HG03196 (cell line): ENCODE data around the gene LYSMD2.

Source experiments
- ATAC-seq: cut with Tn5 transposase; IDR thresholded peaks from one replicate; pipeline ENCODE4 v1.9.1; 2021; ENCODE audit not compliant: unreplicated experiment

LYSMD2 gene

GRCh38 chr15:51721199-51721960, 16.1 kb downstream of the LYSMD2 start:
- ATAC-seq: no peak

GRCh38 chr15:51720201-51720995, 17.1 kb downstream of the LYSMD2 start:
- ATAC-seq: no peak

- no peak for ATAC-seq
Observed at GRCh38 chr15:51718746-51719145, 18.7 kb downstream of the LYSMD2 start.

DNA sequence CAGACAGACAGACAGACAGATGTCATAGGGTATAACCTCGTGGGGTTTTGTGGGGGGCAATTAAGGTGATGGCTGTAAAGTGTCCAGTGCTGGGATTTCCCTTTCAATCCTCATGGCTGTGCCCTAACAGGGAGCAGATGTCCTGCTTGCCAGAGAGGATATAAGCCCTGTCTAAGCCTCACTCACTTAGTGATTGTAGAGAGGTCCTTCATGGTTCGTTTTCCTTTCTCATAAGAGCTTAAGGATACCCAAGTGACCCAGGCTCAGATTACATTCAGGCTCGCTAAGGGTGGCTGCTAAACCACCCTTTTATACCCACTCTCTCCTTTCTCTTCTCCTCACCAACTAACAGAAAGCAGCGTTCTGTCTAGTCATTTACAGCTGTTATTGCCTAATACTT, 19.2 kb downstream of the LYSMD2 start:
- no peak for ATAC-seq

GRCh38 chr15:51714911-51715310, 22.5 kb downstream of the LYSMD2 start:
- ATAC-seq: no peak

- ATAC-seq: no peak
Observed at GRCh38 chr15:51714162-51714561, 23.3 kb downstream of the LYSMD2 start.

GRCh38 chr15:51709031-51709430, 28.4 kb downstream of the LYSMD2 start:
- ATAC-seq: no peak

GRCh38 chr15:51708013-51708412, 29.4 kb downstream of the LYSMD2 start:
- ATAC-seq: no peak

DNA sequence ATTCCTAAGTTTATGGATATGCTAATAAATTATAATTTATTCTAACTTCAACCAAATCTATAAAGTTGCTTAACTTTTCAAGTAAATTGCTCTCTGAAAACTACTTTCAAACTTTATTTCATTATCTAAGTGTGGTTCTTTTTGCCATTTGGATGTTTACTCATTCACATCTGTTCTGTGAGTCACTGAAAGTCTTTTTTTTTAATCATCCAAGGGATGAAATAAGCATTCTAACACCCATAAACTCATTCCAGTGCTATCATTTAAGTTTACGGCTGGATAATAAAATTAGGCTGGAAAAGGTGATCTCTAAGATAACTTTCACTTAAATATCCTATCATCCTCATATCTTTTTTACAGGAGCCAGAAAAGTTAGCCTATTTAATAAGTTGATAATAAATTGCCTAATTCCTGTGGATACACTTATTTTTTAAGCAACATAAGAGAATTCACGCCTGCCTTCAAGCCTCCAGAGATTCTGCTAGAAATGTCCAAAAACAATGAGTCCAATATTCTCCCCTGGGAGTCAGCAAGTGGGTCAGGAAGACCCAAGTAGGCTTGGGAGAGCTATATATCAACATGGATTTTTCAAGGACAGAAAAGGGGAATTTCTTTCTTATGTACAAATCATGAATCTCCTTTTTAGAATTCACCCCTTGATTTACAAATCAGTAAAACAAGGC, 30.4 kb downstream of the LYSMD2 start:
- ATAC-seq: no peak

DNA sequence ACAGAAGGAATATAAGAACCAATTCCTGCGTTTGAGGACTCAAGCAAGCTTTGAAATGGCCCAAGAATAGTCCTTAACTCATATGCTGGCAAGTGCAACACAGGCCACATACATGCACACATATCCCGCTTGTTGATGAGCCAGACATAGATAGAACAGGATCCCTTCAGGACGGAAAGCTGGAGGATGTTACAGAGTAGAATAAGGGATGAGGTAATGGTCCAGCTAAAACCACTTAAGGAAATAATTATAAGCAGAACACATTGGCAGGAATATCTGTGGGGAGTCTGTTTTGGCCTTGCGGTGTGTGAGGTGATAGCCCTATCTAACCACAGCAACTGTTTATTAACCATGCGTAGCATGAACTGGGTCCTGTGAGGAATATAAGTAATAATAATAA, 31.2 kb downstream of the LYSMD2 start:
- ATAC-seq: no peak

- ATAC-seq: no peak
Observed at GRCh38 chr15:51702710-51703109, 34.7 kb downstream of the LYSMD2 start.

- no peak for ATAC-seq
Observed at GRCh38 chr15:51699373-51699772, 38.1 kb downstream of the LYSMD2 start.

DNA sequence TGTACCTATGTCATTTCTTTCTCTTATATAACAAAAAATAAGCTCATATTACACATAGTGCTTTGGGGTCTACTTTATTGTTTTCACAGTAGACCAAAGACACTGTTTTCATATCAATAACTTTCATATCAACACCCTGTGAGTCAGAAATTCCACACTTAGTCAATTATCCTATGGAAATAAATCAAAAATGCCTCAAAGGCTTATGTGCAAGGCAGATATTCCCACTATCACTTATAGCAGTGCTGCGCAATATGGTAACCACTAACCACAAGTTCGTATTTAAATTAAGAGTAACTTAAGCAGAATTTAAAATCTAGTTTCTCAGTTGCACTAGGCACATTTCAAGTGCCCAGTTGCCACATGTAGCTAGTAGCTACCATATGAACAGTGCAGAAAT, 40.3 kb downstream of the LYSMD2 start:
- no peak for ATAC-seq

DNA sequence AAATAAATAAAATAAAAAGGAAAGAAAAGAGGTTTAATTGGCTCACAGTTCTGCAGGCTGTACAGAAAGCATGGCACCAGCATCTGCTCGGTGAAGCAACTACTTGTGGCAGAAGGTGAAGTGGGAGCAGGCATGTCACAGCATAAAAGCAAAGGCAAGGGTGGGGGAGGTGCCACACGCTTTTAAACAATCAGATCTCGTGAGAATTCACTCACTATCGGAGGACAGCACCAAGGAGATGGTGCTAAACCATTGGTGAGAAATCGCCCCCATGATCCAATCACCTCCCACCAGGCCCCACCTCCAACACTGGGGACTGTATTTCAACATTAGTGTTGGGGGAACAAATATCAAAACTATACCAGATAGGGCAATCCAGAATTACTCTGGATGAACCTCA, 40.9 kb downstream of the LYSMD2 start:
- ATAC-seq: no peak

GRCh38 chr15:51692154-51692553, 45.3 kb downstream of the LYSMD2 start:
- no peak for ATAC-seq

- ATAC-seq: no peak
Observed at GRCh38 chr15:51688863-51689262, 48.6 kb downstream of the LYSMD2 start.

DNA sequence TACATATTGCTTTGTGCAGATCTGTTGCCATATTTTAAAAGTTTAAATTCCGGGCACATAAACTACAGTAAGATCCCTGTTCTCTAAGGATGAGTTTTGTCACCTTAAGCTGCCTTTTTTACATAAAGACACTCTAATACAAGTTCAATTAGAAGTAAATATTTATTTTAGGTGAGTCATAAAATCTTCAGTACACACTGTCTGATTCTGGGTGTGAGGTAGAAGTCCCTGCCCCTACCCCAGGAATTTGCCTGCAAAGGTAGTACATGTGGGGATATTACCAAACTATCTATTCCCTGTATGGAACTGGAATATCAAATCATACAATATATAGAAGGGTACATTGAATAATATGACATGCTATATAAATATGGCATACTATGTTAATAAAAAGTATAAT, 49.9 kb downstream of the LYSMD2 start:
- no peak for ATAC-seq

- no peak for ATAC-seq
Observed at GRCh38 chr15:51681303-51681963, 56.0 kb downstream of the LYSMD2 start, which contains the start of gene SCG3. SCG3 (plus strand) TSS chr15:51681503; CDS start chr15:51681756, 253 bp downstream.

DNA sequence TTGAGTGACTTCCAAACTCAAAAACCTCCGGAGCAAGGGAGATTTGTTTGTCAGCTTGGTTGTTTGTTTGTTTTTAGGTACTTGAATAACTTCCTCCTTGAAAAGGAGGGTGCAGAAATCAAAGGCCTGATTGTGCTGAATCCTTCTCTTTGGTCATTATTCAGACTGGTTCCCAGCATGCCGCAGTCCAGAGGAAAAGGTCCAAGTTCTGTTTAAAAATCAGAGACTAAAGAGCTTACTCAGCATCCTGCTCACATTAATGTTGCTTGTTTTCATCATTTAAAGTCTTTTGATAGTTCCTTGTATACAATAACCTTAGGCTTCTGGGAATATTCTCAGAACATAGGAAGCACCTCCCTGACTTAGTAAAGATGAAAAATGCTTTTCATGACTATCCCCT, 57.1 kb downstream of the LYSMD2 start:
- ATAC-seq: no peak

GRCh38 chr15:51678096-51678495, 59.4 kb downstream of the LYSMD2 start:
- no peak for ATAC-seq

DNA sequence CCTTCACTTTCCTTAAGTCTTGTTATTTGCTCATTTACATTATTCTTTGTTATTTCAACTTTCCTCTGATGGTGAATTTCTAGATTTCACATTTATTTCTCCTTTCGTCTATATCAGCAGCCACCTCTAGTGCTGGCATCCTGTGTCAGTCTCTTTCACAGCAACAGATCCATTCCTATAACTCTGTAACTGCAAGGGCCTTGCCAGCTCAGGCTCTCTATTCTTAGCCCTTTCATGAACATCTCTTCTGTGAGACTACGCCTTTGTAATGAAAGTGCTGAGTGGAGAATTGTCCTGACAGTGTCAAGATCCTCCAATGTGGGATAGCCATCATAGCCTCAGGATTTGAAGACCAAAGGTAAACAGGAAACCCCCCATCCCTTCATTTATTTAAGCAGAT, 60.0 kb downstream of the LYSMD2 start:
- ATAC-seq: no peak
